Activated naive CD4-positive, alpha-beta T cell treated with anti-CD3 and anti-CD28 coated beads, Interleukin-2, amount 10 ng/mL, durations not matched to agents 7 days and 5 days (primary cell): ENCODE results near the gene PTPRD.

Experiments
- CTCF ChIA-PET: fragments of 350-600 bp; sonication (Branson Sonifier 250); formaldehyde crosslinking; loops from one replicate; lab custom pipeline; 2021; ENCODE audit warnings: antibody characterized with exemption; lab: Charles Lee
- DNase-seq: peaks from one replicate; pipeline ENCODE4 v3.0.0-alpha.2; 2020
- H3K27ac Mint-ChIP-seq: one replicate; pipeline ENCODE4 v1.8.0; 2021; ENCODE audit warnings: mild to moderate bottlenecking, moderate library complexity, mixed read lengths
- H3K27me3 Mint-ChIP-seq: one replicate; pipeline ENCODE4 v1.8.0; 2021; ENCODE audit warnings: mild to moderate bottlenecking, mixed read lengths
- H3K36me3 Mint-ChIP-seq: one replicate; pipeline ENCODE4 v1.8.0; 2021; ENCODE audit warnings: mixed read lengths
- H3K4me1 Mint-ChIP-seq: one replicate; pipeline ENCODE4 v1.8.0; 2021; ENCODE audit warnings: mixed read lengths
- H3K4me3 Mint-ChIP-seq: one replicate; pipeline ENCODE4 v1.8.0; 2021; ENCODE audit warnings: mild to moderate bottlenecking, moderate library complexity, mixed read lengths
- H3K9me3 Mint-ChIP-seq: one replicate; pipeline ENCODE4 v1.8.0; 2021; ENCODE audit warnings: mixed read lengths

PTPRD gene

DNA sequence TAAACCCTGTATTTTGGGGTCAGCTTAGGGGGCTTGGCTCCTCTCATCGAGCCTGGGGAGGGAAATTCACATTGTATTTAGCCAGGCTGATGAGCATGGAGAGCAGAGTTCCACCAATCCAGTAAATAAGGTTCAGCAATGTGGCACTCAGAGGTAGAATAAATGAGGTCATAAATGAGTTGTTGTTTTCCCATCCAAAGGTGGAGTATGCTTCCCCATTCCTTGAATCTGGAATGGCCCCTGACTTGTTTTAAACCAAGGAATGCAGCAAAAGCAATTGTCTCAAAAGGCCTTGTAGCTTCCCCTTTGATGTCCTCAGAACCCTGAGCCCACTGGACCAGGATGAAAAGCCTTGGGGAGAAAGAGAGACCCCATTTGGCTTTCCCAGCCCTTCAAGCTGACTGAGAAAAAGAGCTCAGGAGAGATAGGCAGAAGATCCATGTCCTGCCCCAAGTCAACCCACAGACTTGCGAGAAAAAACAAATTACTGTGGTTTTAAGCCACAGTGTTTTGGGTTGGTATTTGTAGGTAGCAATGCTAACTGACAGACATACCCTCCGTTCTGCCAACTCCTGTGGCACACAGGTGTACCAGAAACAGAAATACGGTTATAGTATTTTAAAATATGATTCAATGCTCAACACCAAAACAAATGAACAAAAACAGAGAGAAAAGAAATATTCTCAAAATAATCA lies 2247.2 kb downstream of the PTPRD start:
- no peaks in the 10 kb centered on the region for H3K4me1 Mint-ChIP-seq
- H3K4me3 Mint-ChIP-seq = no peak overlapping the region
- CTCF ChIA-PET = no interaction called here
- H3K36me3 Mint-ChIP-seq = no peaks in the 10 kb centered on the region
- H3K27ac Mint-ChIP-seq = no peak overlapping the region
- DNase-seq = no peak
- no peaks in the 10 kb centered on the region for H3K9me3 Mint-ChIP-seq
- no peaks in the 10 kb centered on the region for H3K27me3 Mint-ChIP-seq

DNA sequence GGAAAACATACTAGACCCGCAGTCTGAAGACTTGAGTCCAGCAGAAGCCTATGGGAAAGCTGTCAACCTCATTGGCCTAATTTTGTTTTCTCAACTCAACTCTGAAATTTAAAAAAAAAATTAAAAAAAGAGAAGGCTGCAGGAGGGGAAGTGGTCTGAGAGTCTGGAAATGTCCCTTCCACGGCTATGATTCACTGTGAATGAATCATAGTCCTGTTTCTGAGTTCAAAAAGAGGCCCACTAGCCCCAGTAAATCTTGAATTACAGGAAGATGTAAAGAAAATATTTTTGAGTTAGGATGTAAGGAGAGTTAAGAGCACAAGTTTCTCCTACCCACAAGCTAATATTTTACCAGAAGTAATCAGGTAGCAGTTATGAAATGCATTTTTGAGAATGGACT lies 2247.8 kb downstream of the PTPRD start:
- no peaks in the 10 kb centered on the region for H3K9me3 Mint-ChIP-seq
- CTCF ChIA-PET = no interaction called here
- H3K27me3 Mint-ChIP-seq = no peaks in the 10 kb centered on the region
- H3K4me1 Mint-ChIP-seq = no peaks in the 10 kb centered on the region
- H3K36me3 Mint-ChIP-seq = no peaks in the 10 kb centered on the region
- H3K27ac Mint-ChIP-seq = no peak overlapping the region
- H3K4me3 Mint-ChIP-seq = no peak overlapping the region
- DNase-seq = no peak

DNA sequence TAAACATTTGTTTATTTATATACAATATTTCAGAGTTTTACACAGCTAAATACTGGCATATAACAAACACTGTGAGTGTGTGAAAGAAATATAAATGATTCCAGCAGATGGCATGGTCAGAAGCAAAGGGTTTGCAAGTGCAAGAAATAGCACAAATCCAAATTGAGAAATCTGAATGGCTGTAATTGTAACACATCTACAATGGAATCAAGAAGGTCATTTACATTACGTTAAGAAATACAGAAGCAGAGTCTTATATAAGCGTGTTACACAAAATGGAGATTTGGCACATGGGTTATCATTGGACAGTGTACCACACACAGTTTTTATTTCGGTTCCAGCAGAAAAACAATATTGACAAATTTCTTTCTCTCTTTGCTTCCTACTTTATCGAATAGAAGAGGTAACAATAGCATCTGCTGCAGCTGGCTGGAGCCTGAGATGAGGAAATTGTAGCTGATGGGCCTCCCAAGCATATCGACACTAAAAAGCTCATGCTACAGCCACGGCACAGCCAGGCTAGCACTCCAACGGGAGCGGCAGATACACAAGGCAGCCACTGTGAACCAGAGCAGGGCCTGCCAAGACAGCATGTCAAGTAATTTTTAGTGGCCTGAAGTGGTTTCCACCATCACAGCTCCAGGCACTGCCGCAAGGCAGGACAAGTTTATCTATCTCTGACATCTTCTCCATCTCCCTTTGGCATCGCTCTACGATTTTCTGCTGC lies 2248.6 kb downstream of the PTPRD start:
- no peak overlapping the region for H3K4me3 Mint-ChIP-seq
- H3K27ac Mint-ChIP-seq = no peak overlapping the region
- H3K27me3 Mint-ChIP-seq = no peaks in the 10 kb centered on the region
- no peaks in the 10 kb centered on the region for H3K9me3 Mint-ChIP-seq
- CTCF ChIA-PET = interaction anchor here (0.6 kb wide), 1 partner anchor 1029 kb away, joined by 3 read pairs; no protein-coding TSS in a partner anchor
- H3K4me1 Mint-ChIP-seq = no peaks in the 10 kb centered on the region
- no peaks in the 10 kb centered on the region for H3K36me3 Mint-ChIP-seq
- no peak for DNase-seq

DNA sequence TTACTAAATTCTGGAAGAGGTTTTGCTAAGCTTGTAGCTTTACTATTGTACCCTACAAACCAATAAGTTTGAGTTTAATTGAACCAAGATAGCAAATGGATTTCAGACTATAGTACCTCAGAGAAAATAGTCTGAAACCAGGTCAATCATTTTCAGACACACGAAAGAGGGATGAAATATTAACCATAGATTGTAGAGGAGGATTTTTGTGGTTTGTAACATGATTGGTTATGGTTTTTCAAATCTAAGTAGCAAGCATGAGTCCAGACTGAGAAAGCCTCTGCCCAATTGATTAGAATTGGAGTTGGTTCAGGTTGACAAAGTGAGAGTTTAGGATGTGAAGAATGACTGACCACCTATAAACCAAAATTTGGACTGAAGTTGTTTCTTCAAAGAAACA lies 2250.6 kb downstream of the PTPRD start:
- Mint-ChIP-seq H3K27ac (no peak overlapping the region), H3K9me3 (no peaks in the 10 kb centered on the region), H3K4me1 (no peaks in the 10 kb centered on the region), H3K36me3 (no peaks in the 10 kb centered on the region), H3K27me3 (no peaks in the 10 kb centered on the region), H3K4me3 (no peak overlapping the region)
- no peak for DNase-seq
- CTCF ChIA-PET = no interaction called here

DNA sequence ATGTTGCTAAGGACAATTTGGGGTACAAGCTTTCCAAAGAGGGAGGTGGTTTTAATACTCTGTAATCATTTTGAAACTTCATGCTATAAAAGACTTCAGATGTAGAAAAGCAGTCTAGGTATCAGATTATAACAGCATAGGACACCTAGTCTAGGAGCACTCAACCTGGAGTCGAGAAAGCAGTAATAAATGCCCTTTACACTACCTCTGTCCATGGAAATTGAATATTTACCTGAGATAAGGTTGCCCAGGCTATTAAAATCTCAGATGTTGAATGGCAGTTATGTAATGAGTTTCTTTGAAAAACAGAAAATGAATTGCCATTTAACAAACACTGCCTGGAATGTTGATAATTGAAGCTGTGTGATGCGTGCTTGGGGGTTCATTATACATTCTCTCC lies 2251.4 kb downstream of the PTPRD start:
- H3K4me3 Mint-ChIP-seq = no peak overlapping the region
- CTCF ChIA-PET = no interaction called here
- no peaks in the 10 kb centered on the region for H3K36me3 Mint-ChIP-seq
- H3K27ac Mint-ChIP-seq = no peak overlapping the region
- no peaks in the 10 kb centered on the region for H3K9me3 Mint-ChIP-seq
- no peak for DNase-seq
- no peaks in the 10 kb centered on the region for H3K4me1 Mint-ChIP-seq
- H3K27me3 Mint-ChIP-seq = no peaks in the 10 kb centered on the region

DNA sequence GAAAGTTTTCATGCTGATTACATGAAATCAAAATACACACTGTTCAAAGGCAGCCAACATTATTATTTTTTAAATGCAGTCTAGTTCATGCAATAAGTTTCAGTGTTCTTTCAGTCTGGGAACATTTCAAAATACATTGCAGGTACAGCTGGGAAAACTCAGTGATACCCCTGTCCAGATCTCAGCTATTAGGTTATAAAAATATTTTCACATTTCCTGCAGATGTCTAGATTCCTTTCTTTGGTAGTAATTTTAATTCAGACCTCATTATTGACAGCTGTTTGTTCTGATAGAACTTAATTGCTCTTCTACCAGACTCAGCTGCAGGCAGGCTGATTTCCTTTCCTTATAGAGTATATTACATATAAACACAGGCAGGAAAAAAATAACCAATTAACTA lies 2256.4 kb downstream of the PTPRD start:
- H3K9me3 Mint-ChIP-seq = no peaks in the 10 kb centered on the region
- CTCF ChIA-PET = no interaction called here
- H3K36me3 Mint-ChIP-seq = no peaks in the 10 kb centered on the region
- H3K4me1 Mint-ChIP-seq = no peaks in the 10 kb centered on the region
- no peak for DNase-seq
- H3K27me3 Mint-ChIP-seq = no peaks in the 10 kb centered on the region
- H3K4me3 Mint-ChIP-seq = no peak overlapping the region
- H3K27ac Mint-ChIP-seq = no peak overlapping the region

DNA sequence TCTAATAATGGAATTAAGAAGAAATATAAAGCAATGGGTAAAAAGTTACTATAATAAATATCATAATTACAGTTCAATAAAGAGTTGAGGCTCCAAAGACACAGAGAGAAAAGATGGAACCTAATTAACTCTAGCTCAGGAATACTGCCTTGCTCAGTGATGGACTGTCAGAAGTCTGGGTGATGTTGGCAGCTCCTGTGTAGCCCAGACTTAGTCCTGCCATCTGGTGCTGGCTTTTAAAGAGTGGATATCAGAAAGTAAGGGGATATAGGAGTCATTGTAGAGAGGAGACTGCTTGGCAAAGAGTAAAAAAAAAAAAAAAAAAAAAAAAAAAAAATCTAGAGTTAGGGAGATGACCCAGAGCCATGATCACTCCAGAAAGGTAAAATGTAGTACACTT lies 2261.4 kb downstream of the PTPRD start:
- Mint-ChIP-seq H3K4me1 (no peaks in the 10 kb centered on the region), H3K27ac (no peak overlapping the region), H3K9me3 (no peaks in the 10 kb centered on the region), H3K27me3 (no peaks in the 10 kb centered on the region), H3K36me3 (no peaks in the 10 kb centered on the region), H3K4me3 (no peak overlapping the region)
- no peak for DNase-seq
- CTCF ChIA-PET = no interaction called here

DNA sequence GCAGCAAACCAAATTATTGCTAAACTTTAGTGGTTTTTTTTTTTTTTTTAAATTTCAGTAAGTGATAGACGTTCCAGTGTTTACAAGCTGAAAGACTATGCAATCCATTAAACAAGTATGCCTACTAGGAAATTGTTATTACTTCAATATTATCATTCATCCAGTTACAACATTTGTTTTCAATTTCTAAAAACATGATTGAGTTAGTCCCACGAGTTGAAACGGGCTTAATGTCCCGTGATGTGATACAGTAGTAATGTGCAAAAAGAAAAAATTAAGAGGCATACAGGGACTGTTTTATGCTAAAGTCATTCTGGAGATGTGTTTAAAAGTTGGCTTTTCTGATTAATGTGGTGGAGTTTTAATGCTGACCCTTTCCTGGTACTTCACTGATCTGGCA lies 2262.9 kb downstream of the PTPRD start:
- DNase-seq = no peak
- no peak overlapping the region for H3K4me3 Mint-ChIP-seq
- H3K27me3 Mint-ChIP-seq = no peaks in the 10 kb centered on the region
- no peaks in the 10 kb centered on the region for H3K4me1 Mint-ChIP-seq
- no peaks in the 10 kb centered on the region for H3K9me3 Mint-ChIP-seq
- no peak overlapping the region for H3K27ac Mint-ChIP-seq
- CTCF ChIA-PET = no interaction called here
- no peaks in the 10 kb centered on the region for H3K36me3 Mint-ChIP-seq

DNA sequence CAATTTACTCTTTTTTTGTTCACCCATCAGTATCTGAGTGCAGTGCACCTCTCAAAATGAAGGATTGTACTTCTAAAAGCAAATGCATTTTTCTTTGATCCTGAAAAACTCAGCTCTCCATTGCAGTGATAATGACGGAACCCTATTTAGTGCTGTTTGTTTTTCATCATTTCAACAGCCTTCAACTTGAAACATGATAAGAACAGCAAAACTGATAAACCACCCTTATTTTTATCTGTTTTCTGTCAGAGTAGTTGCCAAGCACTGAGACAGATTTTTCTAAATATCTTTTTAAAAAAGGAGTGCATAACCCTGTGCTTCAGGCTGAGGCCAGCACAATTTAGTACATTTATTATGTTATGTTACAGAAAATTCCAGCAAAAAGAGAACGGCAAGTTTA lies 2263.4 kb downstream of the PTPRD start:
- Mint-ChIP-seq H3K9me3 (no peaks in the 10 kb centered on the region), H3K27ac (no peak overlapping the region), H3K4me3 (no peak overlapping the region), H3K4me1 (no peaks in the 10 kb centered on the region), H3K27me3 (no peaks in the 10 kb centered on the region), H3K36me3 (no peaks in the 10 kb centered on the region)
- no peak for DNase-seq
- CTCF ChIA-PET = no interaction called here

DNA sequence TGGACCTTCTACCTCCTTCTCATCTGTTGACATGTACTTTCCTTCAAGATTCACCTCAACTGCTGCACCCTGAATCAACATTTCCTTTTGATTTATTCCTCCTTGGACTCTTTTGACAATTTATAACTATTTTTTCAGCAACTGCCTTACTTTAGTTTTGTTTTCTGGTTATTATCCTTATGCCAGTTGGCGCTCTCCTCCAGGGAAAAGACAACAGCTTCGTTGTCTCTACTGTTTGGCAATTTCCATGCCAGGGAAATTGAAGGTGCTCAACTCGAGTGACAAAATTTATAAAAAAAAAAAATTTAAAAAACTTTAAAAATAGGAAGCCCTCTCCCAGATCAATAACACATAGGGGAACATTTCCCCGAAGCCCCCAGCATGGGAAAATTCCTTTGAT lies 2264.0 kb downstream of the PTPRD start:
- no peak for DNase-seq
- Mint-ChIP-seq H3K36me3 (no peaks in the 10 kb centered on the region), H3K4me1 (no peaks in the 10 kb centered on the region), H3K9me3 (no peaks in the 10 kb centered on the region), H3K27me3 (no peaks in the 10 kb centered on the region), H3K4me3 (no peak overlapping the region), H3K27ac (no peak overlapping the region)
- CTCF ChIA-PET = no interaction called here

DNA sequence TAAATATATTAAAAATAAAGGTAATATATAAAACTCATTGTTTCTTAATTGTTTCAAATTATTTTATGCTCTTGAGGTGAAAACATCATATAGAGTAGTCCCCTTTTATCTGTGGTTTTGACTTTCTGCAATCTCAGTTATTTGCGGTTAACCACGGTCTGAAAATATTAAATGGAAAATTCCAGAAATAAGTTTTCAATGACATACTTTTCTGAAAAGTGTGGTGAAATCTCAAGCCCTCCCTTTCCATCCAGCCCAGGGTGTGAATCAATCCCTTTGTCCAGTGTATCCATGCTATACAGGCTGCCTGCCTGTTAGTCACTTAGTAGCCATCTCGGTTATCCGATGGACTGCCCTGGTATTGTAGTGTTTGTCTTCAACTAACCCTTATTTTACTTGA lies 2266.5 kb downstream of the PTPRD start:
- H3K27me3 Mint-ChIP-seq = no peaks in the 10 kb centered on the region
- CTCF ChIA-PET = no interaction called here
- no peaks in the 10 kb centered on the region for H3K36me3 Mint-ChIP-seq
- H3K9me3 Mint-ChIP-seq = no peaks in the 10 kb centered on the region
- H3K4me3 Mint-ChIP-seq = no peak overlapping the region
- no peak for DNase-seq
- H3K4me1 Mint-ChIP-seq = no peaks in the 10 kb centered on the region
- H3K27ac Mint-ChIP-seq = no peak overlapping the region

DNA sequence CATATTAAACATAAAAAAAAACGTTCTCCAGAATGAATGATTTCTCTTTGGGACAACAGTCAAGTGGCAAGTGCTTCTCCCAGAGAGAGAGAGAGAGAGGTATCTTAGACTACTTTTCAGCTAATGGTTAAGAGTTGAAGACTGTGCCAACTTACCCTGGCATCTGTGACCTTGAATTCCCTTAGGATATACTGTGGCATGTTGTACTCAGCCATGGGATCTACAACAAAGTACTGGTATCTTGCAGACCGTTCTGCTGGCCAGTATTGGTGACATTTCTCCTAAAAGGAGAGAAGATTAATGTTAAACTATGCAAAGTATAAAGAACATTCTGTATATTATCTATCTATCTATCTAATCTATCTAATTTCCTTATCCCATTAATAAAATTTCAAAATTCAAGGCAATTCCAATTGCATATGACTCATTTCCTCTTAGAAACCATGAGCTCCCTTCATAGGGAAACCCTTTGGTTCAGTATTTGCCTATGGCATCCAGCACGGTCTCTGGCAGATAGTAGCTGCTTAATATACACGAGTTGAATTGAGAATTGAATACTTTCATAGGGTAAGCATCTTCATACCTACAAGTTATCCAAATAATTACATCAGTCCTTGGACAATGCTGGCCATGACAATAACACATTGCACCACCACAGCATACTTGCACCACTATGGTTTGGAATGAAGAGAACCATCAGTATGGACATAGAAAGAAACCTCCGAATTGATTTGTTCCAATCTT lies 2273.9 kb downstream of the PTPRD start:
- DNase-seq = no peak
- Mint-ChIP-seq H3K4me3 (no peak overlapping the region), H3K4me1 (no peaks in the 10 kb centered on the region), H3K36me3 (no peaks in the 10 kb centered on the region), H3K27me3 (no peaks in the 10 kb centered on the region), H3K27ac (no peak overlapping the region), H3K9me3 (no peaks in the 10 kb centered on the region)
- CTCF ChIA-PET = no interaction called here

DNA sequence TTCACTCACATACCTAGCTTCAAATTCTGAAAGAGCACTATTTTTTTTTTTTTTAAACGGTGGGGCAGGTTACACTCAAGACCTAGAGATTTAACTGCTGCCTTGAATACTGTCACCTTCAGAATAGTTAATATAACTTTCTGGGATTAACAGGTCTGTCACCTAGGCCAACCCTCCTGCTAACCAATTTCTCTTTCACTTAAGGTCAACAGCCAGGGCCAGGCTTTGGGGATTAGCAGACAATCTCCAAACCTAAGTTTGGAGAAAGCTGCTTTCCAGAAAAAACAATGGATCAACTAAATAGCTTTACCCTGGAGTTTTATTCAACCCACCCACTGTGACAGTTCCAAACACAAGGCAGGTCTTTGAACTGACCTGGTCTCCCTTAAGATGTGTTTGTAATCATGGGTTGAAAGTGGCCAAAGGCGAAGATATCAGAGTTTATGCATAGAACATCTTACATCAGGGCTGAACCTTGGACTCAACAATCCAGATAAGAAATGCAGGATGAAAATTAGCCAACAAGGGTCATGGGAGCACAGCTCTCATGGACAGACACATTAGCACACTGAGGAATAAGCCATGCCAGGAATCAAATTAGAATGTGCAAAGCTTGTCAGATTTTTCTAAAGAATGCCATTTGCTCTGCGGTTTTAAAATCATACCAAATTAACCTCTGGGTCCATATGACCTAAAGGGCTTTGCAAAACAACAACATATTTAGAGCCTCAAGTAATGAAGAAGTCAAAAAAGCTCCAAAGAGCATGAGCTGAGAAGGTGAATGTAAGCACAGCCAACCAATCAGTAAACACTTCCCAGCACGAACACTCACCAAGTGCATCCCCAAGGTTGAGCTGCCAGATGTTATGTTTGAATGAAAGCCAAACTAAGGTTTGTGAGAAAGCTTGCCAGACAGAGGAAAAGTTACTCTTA lies 2274.7 kb downstream of the PTPRD start:
- H3K36me3 Mint-ChIP-seq = no peaks in the 10 kb centered on the region
- no peak overlapping the region for H3K4me3 Mint-ChIP-seq
- CTCF ChIA-PET = interaction anchor here (0.6 kb wide), 1 partner anchor 9 kb away, joined by 3 read pairs; no protein-coding TSS in a partner anchor
- no peak overlapping the region for H3K27ac Mint-ChIP-seq
- no peaks in the 10 kb centered on the region for H3K27me3 Mint-ChIP-seq
- H3K4me1 Mint-ChIP-seq = no peaks in the 10 kb centered on the region
- H3K9me3 Mint-ChIP-seq = no peaks in the 10 kb centered on the region
- no peak for DNase-seq

DNA sequence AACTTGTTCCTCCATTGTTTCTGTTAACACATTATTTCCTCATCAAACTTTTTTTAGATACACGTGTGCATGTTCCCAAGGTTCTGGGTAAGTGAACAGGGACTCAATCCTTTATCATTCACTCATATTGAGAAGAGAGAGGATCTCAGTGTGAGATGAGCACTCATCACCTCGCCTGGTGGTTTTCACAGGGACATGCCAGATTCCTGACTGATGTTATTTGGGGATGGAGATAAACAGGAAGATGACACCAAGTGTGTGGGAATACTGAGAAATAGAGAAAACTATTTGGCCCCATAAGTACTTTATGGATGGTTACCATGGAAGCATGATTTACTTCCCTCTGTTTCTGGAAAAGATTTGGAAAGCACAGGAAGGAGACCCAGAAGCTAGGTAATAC lies 2279.9 kb downstream of the PTPRD start:
- Mint-ChIP-seq H3K36me3 (no peaks in the 10 kb centered on the region), H3K27ac (no peak overlapping the region), H3K27me3 (no peaks in the 10 kb centered on the region), H3K4me1 (no peaks in the 10 kb centered on the region), H3K4me3 (no peak overlapping the region), H3K9me3 (no peaks in the 10 kb centered on the region)
- DNase-seq = no peak
- CTCF ChIA-PET = no interaction called here
